Kidney epithelial cell (primary cell): ENCODE data around the gene CCDC201. TPM values are rescaled to one million over a fixed set of nuclear protein-coding genes. Genes with fewer than 3 reads are reported as not detected.
"Not testable (repeated sequence)": the region's sequence is repeated elsewhere in the genome, so short reads cannot be mapped to it uniquely, and the experiment has no call there.

Source experiments
- DNase-seq: peaks from one replicate; pipeline ENCODE4 v3.0.0-alpha.2; 2010; ENCODE audit warnings: low read depth
- H3K27me3 ChIP-seq: 2 replicates; pipeline ENCODE4 v1.6.0; 2011; ENCODE audit warnings: low read length; ENCODE audit not compliant: control insufficient read depth, insufficient read depth
- H3K36me3 ChIP-seq: 2 replicates; pipeline ENCODE4 v1.5.1; 2011; ENCODE audit warnings: low read length; ENCODE audit not compliant: control insufficient read depth, insufficient read depth
- H3K4me3 ChIP-seq: 2 replicates; pipeline ENCODE4 v1.5.1; 2011; ENCODE audit warnings: low read depth, mild to moderate bottlenecking, control low read depth, low read length
- total RNA-seq: library from RNA; depleted of rRNA; stranded (reverse); fragments of >200 nt; gene quantifications from 2 replicates; pipeline ENCODE4 v1.2.3, GENCODE V29; 2015
- TF ChIP-seq, protein P1 (sequence below): IDR thresholded peaks from 2 replicates; pipeline ENCODE4 v1.5.1; 2011; ENCODE audit warnings: mild to moderate bottlenecking, moderate library complexity, low read length, control low read depth, inconsistent platforms; ENCODE audit not compliant: insufficient read depth, poor library complexity, severe bottlenecking

CCDC201 gene
- total RNA-seq, 1 donor from 2014 or later: not detected

DNA sequence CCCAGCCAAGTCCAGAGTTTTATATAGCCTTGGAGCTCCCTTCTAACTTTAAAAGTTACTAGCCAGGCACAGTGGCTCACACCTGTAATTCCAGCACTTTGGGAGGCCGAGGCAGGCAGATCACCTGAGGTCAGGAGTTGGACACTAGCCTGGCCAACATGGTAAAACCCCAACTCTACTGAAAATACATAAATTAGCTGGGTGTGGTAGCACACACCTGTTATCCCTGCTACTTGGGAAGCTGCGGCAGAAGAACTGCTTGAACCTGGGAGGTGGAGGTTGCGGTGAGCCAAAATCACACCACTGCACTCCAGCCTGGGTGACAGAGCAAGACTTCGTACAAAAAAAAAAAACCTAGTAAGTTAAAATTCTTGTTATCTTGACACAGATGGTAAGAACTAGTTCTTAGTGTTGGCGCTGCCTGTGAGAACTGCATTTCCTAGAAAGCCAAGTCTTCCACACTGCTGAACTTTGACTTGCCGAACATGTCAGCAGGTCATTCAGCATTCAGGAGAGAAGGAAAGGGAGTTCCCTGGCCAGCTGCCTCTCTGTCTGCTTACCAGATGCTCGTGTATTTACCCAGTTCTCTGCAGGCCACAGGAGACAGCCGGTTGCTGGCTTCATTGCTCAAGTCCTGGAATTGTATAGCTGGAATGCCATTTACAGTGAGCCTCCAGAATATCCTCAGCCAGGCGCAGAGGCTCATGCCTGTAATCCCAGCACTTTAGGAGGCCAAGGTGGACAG, 40.3 kb downstream of the CCDC201 start:
- not testable (repeated sequence) for H3K36me3 ChIP-seq, H3K4me3 ChIP-seq, H3K27me3 ChIP-seq, DNase-seq

DNA sequence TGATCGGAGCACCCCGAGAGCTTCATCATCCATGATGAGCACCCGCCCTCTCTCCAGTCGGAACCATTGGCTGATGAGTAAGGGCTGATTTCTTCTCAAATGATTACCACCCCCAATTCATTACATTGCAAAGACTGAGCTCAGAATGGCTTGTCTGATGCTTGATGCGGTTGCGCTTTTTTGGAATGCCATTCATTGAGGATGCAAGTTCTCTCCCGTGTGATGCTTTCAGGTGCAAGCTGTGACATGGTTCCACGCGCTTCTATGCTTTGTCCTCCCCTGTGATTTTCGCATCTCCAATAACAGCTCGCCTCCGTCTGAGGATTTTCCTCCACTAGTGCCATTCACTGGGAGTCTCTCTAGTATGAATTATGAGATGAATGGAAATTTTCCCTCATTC, 43.0 kb downstream of the CCDC201 start:
- DNase-seq, H3K4me3 ChIP-seq, H3K36me3 ChIP-seq, H3K27me3 ChIP-seq: not testable (repeated sequence)

DNA sequence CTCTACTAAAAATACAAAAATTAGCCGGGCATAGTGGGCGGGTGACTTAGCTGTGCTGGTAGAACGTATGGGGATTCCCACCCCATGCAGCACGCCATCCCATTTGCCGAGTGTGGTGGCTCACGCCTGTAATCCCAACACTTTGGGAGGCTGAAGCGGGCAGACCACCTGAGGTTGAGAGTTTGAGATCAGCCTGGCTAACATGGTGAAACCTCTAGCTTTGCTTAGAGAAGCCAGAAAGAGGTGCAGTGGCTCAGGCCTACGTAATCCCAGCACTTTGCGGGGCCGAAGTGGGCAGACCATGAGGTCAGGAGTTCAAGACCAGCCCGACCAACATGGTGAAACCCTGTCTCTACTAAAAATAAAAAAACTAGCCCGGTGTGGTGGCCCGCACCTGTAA, 45.2 kb downstream of the CCDC201 start:
- not testable (repeated sequence) for H3K36me3 ChIP-seq, DNase-seq, H3K27me3 ChIP-seq, H3K4me3 ChIP-seq

DNA sequence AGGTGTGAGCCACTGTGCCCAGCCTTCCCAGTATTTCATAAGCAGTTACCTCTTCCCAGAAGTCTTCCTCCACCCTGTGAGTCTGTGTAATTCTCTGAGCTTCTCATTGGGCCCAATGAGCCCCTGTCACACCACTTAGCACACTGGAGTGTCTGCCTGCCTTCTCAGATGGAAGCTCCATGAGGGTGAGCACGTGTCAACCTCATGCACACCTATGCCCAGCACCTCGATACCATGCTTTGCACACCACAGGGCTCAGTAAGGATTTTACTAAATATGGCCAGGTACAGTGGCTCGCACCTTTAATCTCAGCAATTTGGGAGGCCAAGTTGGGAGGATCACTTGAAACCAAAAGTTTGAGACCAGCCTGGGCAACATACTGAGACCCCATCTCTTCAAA, 46.3 kb downstream of the CCDC201 start:
- not testable (repeated sequence) for H3K4me3 ChIP-seq, H3K36me3 ChIP-seq

DNA sequence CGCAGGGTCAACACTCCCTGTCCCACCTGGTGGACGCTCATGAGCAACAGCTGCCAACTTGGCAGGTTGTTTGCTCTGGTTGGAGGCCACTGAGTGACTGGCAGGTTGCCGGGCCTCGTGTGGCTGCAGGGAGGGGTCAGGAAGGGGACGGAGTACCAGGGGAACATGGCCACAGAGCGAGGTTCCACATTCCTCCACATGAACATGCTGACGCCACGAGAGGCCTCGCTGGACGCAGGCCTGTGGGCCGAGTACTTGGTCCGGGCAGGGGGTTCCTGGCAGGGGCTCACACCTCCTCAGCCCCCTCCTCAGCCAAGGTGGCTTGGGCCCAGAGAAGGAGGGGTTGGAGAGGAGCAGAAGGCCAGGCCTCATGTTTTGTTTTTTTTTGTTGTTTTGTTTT, 54.1 kb downstream of the CCDC201 start:
- not testable (repeated sequence) for DNase-seq, H3K27me3 ChIP-seq, H3K4me3 ChIP-seq, H3K36me3 ChIP-seq

More for the DNA sequence above, 46.3 kb downstream of the CCDC201 start:
- DNase-seq, H3K27me3 ChIP-seq: not testable (repeated sequence)

DNA sequence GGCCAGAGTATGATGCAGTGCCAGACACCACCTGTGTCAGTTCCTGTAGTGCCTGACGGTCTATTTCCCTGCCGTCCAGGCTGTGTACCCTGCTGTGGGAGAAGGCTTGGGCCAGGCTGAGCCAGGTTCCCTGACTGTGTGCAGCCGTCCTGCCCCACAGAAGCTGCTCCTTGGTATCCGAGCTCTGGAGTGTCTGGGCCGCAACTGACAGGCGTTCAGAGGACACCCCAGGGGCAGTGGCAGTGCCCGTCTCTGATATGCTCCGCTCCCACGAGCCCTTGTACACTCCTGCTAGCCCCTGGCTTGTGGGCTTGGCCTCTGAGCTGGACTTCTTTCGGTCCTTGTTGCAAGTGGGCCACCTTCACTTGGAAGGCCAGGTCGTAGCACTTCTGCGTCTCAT, 55.0 kb downstream of the CCDC201 start:
- DNase-seq, H3K4me3 ChIP-seq, H3K27me3 ChIP-seq, H3K36me3 ChIP-seq: not testable (repeated sequence)

DNA sequence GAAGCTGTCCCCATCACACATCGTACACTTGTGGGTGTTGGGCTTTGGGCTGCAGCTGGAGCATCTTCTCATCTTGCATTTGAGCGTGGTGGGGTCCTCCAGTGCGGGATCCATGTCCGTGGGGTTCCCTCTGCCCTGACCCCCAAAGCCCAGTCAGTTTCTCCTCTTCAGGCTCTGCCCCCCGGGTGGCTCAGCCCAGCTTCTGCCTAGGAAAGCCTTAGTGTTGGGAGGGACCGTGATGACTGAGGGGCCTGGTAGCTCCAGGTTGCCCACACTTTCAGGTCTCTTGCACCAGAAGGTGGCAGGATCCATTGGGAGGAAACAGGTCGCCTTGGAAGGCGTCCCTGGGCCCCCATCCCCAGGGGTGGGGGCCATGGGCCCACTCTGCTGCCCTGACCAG, 55.9 kb downstream of the CCDC201 start:
- not testable (repeated sequence) for H3K27me3 ChIP-seq, H3K36me3 ChIP-seq, DNase-seq, H3K4me3 ChIP-seq

DNA sequence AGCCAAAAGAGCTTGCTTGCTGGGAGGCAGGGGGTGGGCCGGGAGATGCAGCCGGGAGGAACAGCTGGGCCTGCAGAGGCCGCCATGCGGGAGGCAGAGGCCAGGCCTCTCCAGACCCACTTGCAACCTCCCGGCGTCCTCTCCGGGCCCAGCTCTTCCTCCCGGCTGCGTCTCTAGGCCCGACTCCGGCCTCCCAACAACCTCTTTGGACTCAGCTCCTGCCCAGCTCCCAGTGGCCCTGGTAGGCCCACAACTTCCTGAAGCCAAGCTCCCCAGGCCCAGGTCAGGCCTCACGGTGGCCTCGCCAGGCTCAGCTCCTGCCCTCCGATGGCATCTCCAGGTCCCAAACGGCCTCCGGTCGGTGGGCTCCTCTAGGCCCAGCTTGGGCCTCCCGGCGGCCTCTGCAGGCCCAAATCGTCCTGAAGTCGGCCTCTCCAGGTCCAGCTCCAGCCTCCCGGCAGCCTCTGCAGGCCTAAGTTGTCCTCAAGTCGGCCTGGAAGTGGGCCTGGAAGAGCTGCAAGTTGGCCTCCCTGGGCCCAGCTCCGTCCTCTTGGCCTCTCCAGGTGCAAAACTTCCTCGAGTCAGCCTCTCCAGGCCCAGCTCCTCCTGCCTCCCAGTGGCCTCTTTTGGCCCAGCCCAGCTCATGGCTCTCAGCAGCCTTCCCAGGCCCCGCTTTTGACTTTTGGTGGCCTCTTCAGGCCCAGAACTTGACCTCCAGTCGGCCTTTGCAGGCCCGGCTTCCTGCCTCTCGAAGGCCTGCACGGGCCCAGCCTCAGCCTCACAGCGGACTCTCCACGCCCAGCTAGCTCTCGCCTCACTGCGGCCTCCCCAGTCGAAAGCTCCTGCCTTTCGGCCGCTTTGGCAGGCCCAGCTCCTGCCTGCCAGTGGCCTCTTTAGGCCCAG, 58.4 kb downstream of the CCDC201 start:
- DNase-seq, H3K36me3 ChIP-seq, H3K4me3 ChIP-seq, H3K27me3 ChIP-seq: not testable (repeated sequence)

DNA sequence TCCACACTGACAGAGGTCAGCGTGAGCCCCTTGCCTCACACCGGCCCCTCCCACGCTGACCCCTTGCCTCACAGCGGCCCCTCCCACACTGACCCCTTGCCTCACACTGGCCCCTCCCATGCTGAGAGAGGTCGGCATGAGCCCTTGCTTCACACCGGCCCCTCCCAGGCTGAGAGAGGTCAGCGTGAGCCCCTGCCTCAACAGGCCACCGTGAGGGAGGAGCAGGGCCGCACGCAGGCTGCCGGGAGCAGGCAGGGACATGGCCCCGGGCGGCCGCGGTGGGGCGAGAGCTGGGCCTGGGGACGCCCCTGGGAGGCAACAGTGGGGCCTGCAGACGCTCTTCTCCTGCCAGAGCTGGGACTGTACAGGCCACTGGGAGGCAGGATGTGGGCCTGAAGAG, 59.1 kb downstream of the CCDC201 start:
- not testable (repeated sequence) for DNase-seq, H3K27me3 ChIP-seq, H3K4me3 ChIP-seq, H3K36me3 ChIP-seq

DNA sequence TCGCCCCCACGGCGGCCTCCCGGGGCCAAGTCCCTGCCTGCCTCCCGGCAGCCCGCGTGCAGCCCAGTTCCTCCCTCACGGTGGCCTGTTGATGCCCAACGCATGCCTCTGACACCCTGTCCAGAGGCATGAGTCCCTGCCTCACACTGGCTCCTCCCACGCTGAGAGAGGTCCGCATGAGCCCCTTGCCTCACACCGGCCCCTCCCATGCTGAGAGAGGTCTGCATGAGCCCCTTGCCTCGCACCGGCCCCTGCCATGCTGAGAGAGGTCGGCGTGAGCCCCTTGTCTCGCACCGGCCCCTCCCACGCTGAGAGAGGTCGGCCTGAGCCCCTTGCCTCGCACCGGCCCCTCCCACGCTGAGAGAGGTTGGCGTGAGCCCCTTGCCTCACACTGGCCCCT, 59.9 kb downstream of the CCDC201 start:
- TF ChIP-seq, protein P1, sequence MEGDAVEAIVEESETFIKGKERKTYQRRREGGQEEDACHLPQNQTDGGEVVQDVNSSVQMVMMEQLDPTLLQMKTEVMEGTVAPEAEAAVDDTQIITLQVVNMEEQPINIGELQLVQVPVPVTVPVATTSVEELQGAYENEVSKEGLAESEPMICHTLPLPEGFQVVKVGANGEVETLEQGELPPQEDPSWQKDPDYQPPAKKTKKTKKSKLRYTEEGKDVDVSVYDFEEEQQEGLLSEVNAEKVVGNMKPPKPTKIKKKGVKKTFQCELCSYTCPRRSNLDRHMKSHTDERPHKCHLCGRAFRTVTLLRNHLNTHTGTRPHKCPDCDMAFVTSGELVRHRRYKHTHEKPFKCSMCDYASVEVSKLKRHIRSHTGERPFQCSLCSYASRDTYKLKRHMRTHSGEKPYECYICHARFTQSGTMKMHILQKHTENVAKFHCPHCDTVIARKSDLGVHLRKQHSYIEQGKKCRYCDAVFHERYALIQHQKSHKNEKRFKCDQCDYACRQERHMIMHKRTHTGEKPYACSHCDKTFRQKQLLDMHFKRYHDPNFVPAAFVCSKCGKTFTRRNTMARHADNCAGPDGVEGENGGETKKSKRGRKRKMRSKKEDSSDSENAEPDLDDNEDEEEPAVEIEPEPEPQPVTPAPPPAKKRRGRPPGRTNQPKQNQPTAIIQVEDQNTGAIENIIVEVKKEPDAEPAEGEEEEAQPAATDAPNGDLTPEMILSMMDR: no peak
- no peak overlapping the region for H3K4me3 ChIP-seq

DNA sequence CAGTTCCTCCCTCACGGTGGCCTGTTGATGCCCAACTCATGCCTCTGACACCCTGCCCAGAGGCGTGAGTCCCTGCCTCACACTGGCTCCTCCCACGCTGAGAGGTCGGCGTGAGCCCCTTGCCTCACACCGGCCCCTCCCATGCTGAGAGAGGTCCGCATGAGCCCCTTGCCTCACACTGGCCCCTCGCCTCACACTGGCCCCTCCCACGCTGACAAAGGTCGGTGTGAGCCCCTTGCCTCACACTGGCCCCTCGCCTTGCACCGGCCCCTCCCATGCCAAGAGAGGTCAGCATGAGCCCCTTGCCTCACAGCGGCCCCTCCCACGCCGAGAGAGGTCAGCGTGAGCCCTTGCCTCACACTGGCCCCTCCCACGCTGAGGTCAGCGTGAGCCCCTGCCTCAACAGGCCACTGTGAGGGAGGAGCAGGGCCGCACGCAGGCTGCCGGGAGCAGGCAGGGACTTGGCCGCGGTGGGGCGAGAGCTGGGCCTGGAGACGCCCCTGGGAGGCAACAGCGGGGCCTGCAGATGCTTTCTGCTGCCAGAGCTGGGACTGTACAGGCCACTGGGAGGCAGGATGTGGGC, 61.1 kb downstream of the CCDC201 start:
- not testable (repeated sequence) for H3K4me3 ChIP-seq, H3K36me3 ChIP-seq

More for the DNA sequence above, 59.9 kb downstream of the CCDC201 start:
- H3K27me3 ChIP-seq: no peaks in the 10 kb centered on the region
- no peaks in the 10 kb centered on the region for H3K36me3 ChIP-seq
- no peak for DNase-seq

DNA sequence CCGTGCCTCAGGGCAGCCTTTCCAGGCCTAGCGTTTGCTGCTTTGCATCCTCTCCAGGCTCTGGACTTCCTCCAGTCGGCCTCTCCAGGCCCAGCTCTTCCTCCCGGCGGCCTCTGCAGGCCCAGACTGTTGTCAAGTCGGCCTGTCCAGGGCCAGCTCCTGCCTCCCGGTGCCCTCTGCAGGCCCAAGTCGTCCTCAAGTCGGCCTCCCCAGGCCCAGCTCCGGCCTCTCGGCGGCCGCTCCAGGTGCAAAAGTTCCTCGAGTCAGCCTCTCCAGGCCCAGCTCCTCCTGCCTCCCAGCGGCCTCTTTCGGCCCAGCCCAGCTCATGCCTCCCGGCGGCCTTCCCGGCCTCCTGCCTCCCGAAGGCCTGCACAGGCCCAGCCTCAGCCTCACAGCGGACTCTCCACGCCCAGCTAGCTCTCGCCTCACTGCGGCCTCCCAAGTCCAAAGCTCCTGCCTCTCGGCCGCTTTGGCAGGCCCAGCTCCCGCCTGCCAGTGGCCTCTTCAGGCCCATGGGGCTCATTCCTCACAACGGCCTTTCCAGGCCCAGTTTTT, 62.4 kb downstream of the CCDC201 start:
- H3K36me3 ChIP-seq, H3K27me3 ChIP-seq, DNase-seq, H3K4me3 ChIP-seq: not testable (repeated sequence)

More for the DNA sequence above, 61.1 kb downstream of the CCDC201 start:
- not testable (repeated sequence) for DNase-seq, H3K27me3 ChIP-seq
